Muscle of leg (tissue), 11 donors: ENCODE results near the gene TDRKH. TPM values are rescaled to one million over a fixed set of nuclear protein-coding genes. Genes with fewer than 3 reads are reported as not detected.
A peak's percentile ranks its signal among the peaks of the same experiment; 100 is the strongest.
"Not testable (repeated sequence)": the region's sequence is repeated elsewhere in the genome, so short reads cannot be mapped to it uniquely, and the experiment has no call there.

ENCODE experiments used
- DNase-seq: peaks from one replicate; pipeline ENCODE4 v3.0.0; 2013
- H3K27ac ChIP-seq: one replicate; pipeline ENCODE4 v1.5.1; 2013; ENCODE audit warnings: mild to moderate bottlenecking, low read length, control low read depth
- H3K27me3 ChIP-seq: one replicate; pipeline ENCODE4 v1.6.1; 2013; ENCODE audit warnings: low read length; ENCODE audit not compliant: control insufficient read depth, insufficient read depth
- H3K36me3 ChIP-seq: one replicate; pipeline ENCODE4 v1.6.1; 2013; ENCODE audit warnings: low read length; ENCODE audit not compliant: control insufficient read depth, insufficient read depth
- H3K4me1 ChIP-seq: one replicate; pipeline ENCODE4 v1.6.1; 2013; ENCODE audit warnings: low read length; ENCODE audit not compliant: control insufficient read depth, insufficient read depth
- H3K4me3 ChIP-seq: one replicate; pipeline ENCODE4 v1.5.1; 2013; ENCODE audit warnings: low read length, control low read depth
- H3K9me3 ChIP-seq: replicated peaks from 2 replicates; pipeline ENCODE4 v1.6.1; 2013; ENCODE audit warnings: low read depth, low read length; ENCODE audit not compliant: control insufficient read depth
- WGBS: methylation state at CpG from one replicate; pipeline ENCODE4 v1.1.5; 2013; ENCODE audit warnings: missing lambda C conversion rate; ENCODE audit not compliant: insufficient coverage; 5-methylcytosine and 5-hydroxymethylcytosine counted together
- polyA plus RNA-seq, 8 donors: library from polyadenylated mRNA; unstranded; fragments of 120-200 nt; gene quantifications; one replicate each; pipeline versions ENCODE4 v1.2.1 to v1.2.3, GENCODE V29; 2013; ENCODE audit warnings: inconsistent platforms in 1 of 8, low replicate concordance in 1 of 8; ENCODE audit not compliant: insufficient read length in 8 of 8, insufficient read depth in 1 of 8
- total RNA-seq: library from RNA; stranded (reverse); fragments of 120-200 nt; gene quantifications from one replicate; pipeline ENCODE4 v1.2.4, GENCODE V29; 2013

The TDRKH gene
- total and polyA plus RNA-seq, 9 donors: 3.1 to 3.9 (median 3.5) TPM

DNA sequence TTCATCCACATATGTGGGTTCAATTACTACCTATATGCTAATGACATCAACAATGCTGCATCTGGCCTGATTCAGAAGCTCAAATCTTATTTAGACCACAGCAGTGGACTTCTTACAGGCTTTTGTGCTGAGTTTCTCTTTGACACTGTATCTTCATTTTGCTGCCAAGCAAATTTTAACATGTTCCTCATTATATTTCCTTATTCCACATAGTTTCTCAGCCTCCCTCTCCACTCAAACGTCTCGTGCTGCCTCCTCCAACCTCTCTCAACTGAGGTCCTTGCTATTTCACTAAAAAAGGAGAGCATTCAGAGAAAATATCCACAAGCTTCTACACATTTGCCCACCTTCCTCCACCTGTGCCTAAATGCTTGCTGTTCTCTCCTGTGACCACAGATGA, 6.5 kb downstream of the TDRKH start:
- Histone ChIP-seq H3K9me3 (no peaks in the 10 kb centered on the region), H3K27me3 (no peaks in the 10 kb centered on the region), H3K27ac (no peak overlapping the region), H3K4me1 (no peaks in the 10 kb centered on the region), H3K36me3 (peaks cover 2% of the 10 kb centered on the region), H3K4me3 (no peak overlapping the region)
- 53% methylated on average over 2 of the region's 2 CpGs for WGBS
- peak; percentile 34 for DNase-seq

DNA sequence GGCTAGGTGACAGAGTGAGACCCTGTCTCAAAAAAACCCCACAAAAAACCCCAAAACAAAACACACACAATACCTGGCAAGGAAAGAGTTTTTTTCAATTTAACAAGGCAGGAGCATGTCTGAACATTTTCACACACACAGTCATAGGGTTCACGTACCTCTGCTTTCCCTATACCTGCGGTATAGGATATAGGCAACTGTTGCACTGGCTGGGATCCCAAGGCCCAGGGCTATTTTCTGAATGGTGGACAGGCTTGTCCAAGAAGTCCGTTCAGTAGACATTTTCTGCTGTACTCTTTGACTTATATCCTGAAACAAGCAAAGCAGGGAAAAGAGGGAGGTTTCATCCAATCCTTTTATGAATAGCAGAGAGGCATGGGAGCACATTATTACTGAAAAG, 7.6 kb downstream of the TDRKH start:
- no peaks in the 10 kb centered on the region for H3K9me3 ChIP-seq
- no peak overlapping the region for H3K27ac ChIP-seq
- H3K4me3 ChIP-seq: no peak overlapping the region
- no peaks in the 10 kb centered on the region for H3K4me1 ChIP-seq
- no peaks in the 10 kb centered on the region for H3K27me3 ChIP-seq
- DNase-seq: no peak
- WGBS: 83% methylated on average over 2 of the region's 3 CpGs
- peaks cover 2% of the 10 kb centered on the region for H3K36me3 ChIP-seq

DNA sequence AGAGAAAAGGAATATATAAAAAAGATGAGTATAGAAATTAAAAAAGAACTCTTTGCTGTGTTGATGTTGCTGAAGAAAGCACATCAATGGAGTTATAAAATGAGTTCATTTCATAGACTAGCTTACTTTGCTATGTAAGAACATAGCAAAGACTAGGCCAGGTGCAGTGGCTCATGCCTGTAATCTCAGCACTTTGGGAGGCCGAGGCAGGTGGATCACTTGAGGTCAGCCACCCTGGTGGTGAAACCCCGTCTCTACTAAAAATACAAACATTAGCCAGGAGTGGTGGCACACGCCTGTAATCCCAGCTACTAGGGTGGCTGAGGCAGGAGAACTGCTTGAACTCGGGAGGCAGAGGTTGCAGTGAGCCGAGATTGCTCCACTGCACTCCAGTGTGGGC, 8.3 kb downstream of the TDRKH start:
- H3K27ac ChIP-seq, DNase-seq, H3K4me3 ChIP-seq, H3K9me3 ChIP-seq, H3K4me1 ChIP-seq, H3K36me3 ChIP-seq, H3K27me3 ChIP-seq: not testable (repeated sequence)
- WGBS: 85% methylated on average over 4 of the region's 5 CpGs

DNA sequence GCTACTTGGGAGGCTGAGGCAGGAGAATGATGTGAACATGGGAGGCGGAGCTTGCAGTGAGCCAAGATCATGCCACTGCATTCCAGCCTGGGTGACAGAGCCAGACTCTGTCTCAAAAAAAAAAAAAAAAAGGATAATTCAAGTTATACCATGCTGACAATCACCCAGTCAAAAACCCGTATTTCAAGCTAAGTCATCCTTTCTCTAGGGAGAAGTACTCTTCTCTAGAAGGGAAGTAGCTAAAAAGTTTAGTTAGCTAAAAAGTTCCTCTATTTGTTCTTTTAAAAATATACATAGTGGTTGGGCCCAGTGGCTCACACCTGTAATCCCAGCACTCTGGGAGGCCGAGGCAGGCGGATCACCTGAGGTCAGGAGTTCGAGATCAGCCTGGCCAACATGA, 9.6 kb downstream of the TDRKH start:
- peak; percentile 20 for DNase-seq
- not testable (repeated sequence) for H3K9me3 ChIP-seq, H3K4me1 ChIP-seq, H3K36me3 ChIP-seq, H3K27me3 ChIP-seq, H3K4me3 ChIP-seq, H3K27ac ChIP-seq
- 100% methylated on average over 3 of the region's 5 CpGs for WGBS

DNA sequence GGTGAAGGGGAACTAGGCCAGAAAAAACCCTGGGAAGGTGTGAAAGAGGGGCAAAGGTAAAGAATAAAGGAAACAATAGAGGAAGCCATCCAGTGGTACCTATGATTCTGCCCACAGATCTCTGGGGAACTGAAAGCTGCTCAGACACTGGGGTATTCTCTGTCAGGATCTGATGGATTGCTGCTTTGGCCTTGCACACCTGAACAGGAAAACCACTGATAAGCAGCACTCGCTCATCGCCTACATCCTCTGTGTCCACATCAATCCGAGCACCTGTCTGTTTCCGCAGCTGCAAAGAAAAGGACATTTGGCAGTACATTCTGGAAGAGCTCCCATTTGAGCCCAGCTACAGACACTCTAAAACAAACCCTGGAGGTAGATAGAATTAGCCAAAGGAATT, 10.4 kb downstream of the TDRKH start:
- H3K4me1 ChIP-seq: no peaks in the 10 kb centered on the region
- no peaks in the 10 kb centered on the region for H3K27me3 ChIP-seq
- no peak overlapping the region for H3K4me3 ChIP-seq
- WGBS: no CpG with 5 or more reads among the region's 4 CpGs
- no peak overlapping the region for H3K27ac ChIP-seq
- no peaks in the 10 kb centered on the region for H3K9me3 ChIP-seq
- DNase-seq: no peak
- peaks cover 2% of the 10 kb centered on the region for H3K36me3 ChIP-seq

DNA sequence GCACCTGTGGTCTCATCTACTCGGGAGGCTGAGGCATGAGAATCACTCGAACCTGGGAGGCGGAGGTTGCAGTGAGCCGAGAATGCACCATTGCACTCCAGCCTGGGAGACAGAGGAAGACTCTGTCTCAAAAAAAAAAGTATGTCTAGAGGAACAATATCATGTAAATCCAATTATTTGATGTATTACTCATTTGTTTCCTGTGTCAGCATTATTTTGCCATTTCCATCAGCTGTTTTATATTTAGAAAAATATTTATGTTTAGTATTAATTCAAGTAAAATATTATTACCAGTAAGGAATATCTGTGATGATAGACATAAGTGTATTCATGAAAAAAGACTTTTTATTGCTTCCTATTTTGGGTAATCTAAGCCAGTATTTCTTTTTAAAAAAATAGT, 13.0 kb downstream of the TDRKH start:
- no peaks in the 10 kb centered on the region for H3K4me1 ChIP-seq
- no peak overlapping the region for H3K4me3 ChIP-seq
- H3K9me3 ChIP-seq: no peaks in the 10 kb centered on the region
- WGBS: 60% methylated on average over 1 of the region's 4 CpGs
- no peak overlapping the region for H3K27ac ChIP-seq
- peaks cover 10% of the 10 kb centered on the region for H3K36me3 ChIP-seq
- DNase-seq: no peak
- no peaks in the 10 kb centered on the region for H3K27me3 ChIP-seq

DNA sequence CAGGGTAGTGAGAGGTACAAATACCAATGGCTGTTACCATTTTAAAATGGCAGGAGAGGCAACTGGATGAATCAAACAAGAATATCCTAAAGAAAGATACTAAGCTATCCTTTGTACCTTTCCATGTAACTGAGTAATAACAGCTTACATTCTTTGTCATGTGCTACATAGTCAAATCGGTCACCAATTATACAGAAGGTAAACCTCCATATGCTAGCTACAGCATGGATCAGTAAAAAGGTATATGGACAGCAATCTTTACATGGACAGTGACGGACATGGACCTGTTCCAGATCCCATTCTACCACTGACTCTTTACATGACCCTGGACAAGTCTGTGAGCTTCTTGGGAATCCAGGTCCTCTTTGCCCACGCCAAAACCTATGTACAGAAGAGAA, 13.6 kb downstream of the TDRKH start:
- Histone ChIP-seq H3K4me3 (no peak overlapping the region), H3K9me3 (no peaks in the 10 kb centered on the region), H3K4me1 (no peaks in the 10 kb centered on the region), H3K27ac (no peak overlapping the region), H3K36me3 (peaks cover 10% of the 10 kb centered on the region), H3K27me3 (no peaks in the 10 kb centered on the region)
- DNase-seq: no peak
- WGBS: no CpG with 5 or more reads among the region's 3 CpGs

DNA sequence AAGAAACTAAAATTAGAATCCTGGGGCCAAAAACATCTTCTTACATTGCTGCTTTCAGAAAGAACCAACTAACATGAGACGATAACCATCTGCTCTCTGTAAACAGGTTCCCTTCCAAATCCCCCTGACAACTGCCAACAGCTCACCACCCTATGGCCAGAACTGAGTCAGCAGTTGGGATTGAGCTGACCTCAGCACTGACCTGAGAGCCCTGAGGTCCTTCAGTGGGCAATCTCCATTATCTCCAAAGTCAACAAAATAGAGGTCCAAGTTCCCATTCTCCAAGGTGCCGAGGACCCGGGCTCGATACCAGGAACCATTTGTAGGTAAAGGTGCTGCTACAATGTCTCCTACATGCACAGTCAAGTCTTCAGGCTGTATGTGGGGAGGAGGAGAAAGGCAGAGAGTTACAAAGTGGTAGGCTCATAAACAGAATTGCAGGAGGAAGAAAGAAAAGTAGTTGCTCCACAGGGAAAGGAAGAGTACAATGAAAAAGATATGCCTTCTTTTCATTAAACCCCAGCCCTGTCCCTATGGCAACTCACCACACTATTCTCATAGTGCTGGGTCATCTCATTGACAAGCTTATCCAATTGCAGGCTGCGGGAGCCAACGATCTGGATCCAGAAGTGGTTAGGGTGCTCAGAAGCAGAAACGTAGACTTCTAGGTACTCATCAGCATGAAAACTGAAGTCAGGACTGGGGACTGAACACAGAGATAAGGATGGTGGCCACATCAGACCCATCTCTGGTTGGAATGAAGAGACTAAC, 14.2 kb downstream of the TDRKH start:
- WGBS: 97% methylated on average over 3 of the region's 7 CpGs
- no peaks in the 10 kb centered on the region for H3K4me1 ChIP-seq
- no peak overlapping the region for H3K27ac ChIP-seq
- DNase-seq: no peak
- no peaks in the 10 kb centered on the region for H3K9me3 ChIP-seq
- no peak overlapping the region for H3K4me3 ChIP-seq
- H3K27me3 ChIP-seq: no peaks in the 10 kb centered on the region
- peaks cover 10% of the 10 kb centered on the region for H3K36me3 ChIP-seq

DNA sequence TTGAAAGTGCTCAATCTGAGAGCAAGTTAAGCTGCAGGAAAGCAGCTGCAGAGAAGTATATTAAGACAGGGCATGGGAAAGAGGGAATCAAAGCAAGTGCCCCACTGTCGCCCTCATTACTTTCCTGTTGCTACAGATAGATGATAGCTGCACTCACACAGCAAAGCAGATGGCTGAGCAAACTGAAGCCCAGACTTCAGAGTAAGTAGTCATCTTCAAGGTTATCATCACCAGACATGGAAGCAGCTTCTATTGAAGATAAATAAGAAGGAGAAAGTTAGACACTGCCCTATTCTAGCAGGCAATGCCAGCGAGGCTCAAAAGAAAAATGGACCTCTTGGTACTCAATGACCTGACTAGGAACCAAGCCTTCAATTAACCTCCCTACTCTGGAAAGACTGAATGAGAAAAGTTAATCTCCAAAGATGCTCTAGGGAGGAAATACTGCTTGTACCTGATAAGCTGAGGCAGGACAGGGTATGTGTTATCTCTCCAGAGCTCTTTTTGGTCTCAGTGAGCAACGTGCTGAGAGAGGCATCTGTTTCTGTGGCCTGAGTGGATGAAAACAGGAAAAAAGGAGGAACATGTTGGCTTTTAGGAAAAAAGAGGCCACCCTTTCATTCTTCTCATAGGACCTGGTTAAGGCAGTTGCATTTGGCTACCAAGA, 15.9 kb downstream of the TDRKH start:
- Histone ChIP-seq H3K27ac (no peak overlapping the region), H3K36me3 (peaks cover 10% of the 10 kb centered on the region), H3K4me3 (no peak overlapping the region), H3K27me3 (no peaks in the 10 kb centered on the region), H3K4me1 (no peaks in the 10 kb centered on the region), H3K9me3 (no peaks in the 10 kb centered on the region)
- no peak for DNase-seq
- 80% methylated on average over 1 of the region's 3 CpGs for WGBS

DNA sequence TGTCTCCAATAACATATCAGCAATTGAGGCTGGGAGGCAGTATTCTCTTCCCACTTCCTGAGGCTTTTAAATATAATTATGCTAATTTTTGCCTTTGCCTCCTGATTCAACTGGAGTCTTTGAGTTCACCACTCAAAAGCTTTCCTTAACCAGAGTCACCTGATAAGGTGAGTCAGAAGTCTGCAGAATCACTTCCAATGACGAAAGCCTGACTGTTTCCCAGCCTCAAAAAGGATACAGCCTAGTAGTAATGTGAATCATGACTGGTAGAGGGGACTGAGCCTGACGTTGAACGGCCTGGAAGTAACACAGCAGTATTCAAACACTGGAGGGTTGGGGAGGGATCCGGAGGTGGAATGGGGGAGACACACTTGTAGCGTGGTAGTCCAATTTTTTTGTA, 16.6 kb downstream of the TDRKH start:
- Histone ChIP-seq H3K27me3 (no peaks in the 10 kb centered on the region), H3K4me3 (no peak overlapping the region), H3K36me3 (peaks cover 8% of the 10 kb centered on the region), H3K9me3 (no peaks in the 10 kb centered on the region), H3K27ac (no peak overlapping the region), H3K4me1 (no peaks in the 10 kb centered on the region)
- DNase-seq: no peak
- WGBS: 71% methylated on average over 3 of the region's 5 CpGs
